Bronchial epithelial cell (primary cell): ENCODE data around the gene SKA3. TPM values are rescaled to one million over a fixed set of nuclear protein-coding genes. Genes with fewer than 3 reads are reported as not detected.
"Not testable (repeated sequence)": the region's sequence is repeated elsewhere in the genome, so short reads cannot be mapped to it uniquely, and the experiment has no call there.

Source experiments
- DNase-seq: peaks from one replicate; pipeline ENCODE4 v3.0.0-alpha.2; 2010; ENCODE audit warnings: low read depth
- FAIRE-seq: peaks from 2 replicates; lab custom pipeline; 2011; peaks lifted over from hg19 to GRCh38; lab: Jason Lieb, UNC
- H3K27me3 ChIP-seq: 2 replicates; pipeline ENCODE4 v1.5.1; 2011; ENCODE audit warnings: low read length; ENCODE audit not compliant: control insufficient read depth, insufficient read depth
- H3K36me3 ChIP-seq: 2 replicates; pipeline ENCODE4 v1.5.1; 2011; ENCODE audit warnings: low read length; ENCODE audit not compliant: control insufficient read depth, insufficient read depth
- H3K4me3 ChIP-seq: 2 replicates; pipeline ENCODE4 v1.5.1; 2011; ENCODE audit warnings: mild to moderate bottlenecking, low read depth, low read length, control low read depth
- total RNA-seq: library from RNA; depleted of rRNA; stranded (reverse); fragments of >200 nt; gene quantifications from 2 replicates; pipeline ENCODE4 v1.2.1, GENCODE V29; 2014
- TF ChIP-seq, protein P1 (sequence below): IDR thresholded peaks from 2 replicates; pipeline ENCODE4 v1.5.1; 2011; ENCODE audit warnings: mild to moderate bottlenecking, moderate library complexity, low read length, control low read depth, inconsistent platforms; ENCODE audit not compliant: insufficient read depth, severe bottlenecking

SKA3 gene
- total RNA-seq, 1 donor from 2014 or later = 1.8 TPM

DNA sequence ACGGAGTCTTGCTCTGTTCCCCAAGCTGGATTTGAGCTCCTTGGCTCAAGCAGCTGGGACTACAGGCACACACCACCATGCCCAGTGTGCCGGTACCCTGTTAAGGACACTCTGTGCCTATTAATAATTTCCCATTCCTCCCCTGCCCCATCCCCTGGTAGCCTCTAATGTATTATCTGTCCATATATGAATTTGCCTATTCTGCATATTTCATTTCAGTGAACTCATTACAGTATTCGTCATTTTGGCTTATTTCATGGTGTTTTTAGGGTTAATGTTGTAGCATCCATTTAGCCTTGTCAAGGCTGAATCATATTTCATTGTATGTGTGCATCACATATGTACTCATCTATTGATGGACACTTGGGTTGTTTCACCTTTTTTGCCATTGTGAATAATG is 33.6 kb downstream of the SKA3 start:
- H3K4me3 ChIP-seq = no peak overlapping the region
- DNase-seq = no peak
- FAIRE-seq = no peak
- peaks cover 4% of the 10 kb centered on the region for H3K36me3 ChIP-seq
- TF ChIP-seq, protein P1, sequence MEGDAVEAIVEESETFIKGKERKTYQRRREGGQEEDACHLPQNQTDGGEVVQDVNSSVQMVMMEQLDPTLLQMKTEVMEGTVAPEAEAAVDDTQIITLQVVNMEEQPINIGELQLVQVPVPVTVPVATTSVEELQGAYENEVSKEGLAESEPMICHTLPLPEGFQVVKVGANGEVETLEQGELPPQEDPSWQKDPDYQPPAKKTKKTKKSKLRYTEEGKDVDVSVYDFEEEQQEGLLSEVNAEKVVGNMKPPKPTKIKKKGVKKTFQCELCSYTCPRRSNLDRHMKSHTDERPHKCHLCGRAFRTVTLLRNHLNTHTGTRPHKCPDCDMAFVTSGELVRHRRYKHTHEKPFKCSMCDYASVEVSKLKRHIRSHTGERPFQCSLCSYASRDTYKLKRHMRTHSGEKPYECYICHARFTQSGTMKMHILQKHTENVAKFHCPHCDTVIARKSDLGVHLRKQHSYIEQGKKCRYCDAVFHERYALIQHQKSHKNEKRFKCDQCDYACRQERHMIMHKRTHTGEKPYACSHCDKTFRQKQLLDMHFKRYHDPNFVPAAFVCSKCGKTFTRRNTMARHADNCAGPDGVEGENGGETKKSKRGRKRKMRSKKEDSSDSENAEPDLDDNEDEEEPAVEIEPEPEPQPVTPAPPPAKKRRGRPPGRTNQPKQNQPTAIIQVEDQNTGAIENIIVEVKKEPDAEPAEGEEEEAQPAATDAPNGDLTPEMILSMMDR = no peak
- H3K27me3 ChIP-seq = no peaks in the 10 kb centered on the region

DNA sequence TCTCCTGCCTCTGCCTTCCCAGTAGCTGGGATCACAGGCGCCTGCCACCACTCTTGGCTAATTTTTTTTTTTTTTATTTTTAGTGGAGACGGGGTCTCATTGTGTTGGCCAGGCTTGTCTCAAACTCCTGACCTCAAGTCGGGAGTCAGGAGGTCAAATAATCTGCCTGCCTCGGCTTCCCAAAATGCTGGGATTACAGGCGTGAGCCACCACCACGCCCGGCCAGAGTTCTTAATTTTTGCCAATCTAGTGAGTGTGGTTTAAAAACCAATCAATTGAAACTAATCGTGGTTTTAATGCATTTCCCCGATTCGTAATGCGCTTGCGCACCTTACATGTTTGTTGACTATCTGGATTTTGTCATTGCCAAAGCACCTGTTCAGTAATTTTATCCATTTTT is 37.0 kb downstream of the SKA3 start:
- Histone ChIP-seq H3K27me3 (no peaks in the 10 kb centered on the region), H3K4me3 (no peak overlapping the region), H3K36me3 (peaks cover 3% of the 10 kb centered on the region)
- FAIRE-seq (no peak), DNase-seq (no peak)
- TF ChIP-seq, protein P1 = no peak

DNA sequence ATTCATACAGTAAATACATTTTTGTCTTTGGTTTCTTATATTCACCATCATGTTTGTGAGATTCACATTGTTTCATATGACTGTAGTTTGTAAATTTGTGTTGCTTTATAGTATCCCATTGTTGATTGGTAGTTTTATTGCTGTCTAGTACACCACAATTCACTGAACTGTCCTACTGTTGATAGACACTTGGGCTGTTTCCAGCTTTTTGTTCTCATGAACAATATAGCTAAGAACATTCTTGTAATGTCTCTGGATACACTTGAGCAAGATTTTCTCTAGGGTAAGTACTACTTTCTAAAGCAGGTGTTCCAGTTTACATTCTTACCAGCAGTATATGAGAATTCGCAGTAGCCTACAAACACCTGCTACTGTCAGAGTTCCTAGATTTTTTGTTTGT is 37.8 kb downstream of the SKA3 start:
- TF ChIP-seq, protein P1 = no peak
- DNase-seq (no peak), FAIRE-seq (no peak)
- H3K27me3 ChIP-seq = no peaks in the 10 kb centered on the region
- peaks cover 3% of the 10 kb centered on the region for H3K36me3 ChIP-seq
- H3K4me3 ChIP-seq = no peak overlapping the region

DNA sequence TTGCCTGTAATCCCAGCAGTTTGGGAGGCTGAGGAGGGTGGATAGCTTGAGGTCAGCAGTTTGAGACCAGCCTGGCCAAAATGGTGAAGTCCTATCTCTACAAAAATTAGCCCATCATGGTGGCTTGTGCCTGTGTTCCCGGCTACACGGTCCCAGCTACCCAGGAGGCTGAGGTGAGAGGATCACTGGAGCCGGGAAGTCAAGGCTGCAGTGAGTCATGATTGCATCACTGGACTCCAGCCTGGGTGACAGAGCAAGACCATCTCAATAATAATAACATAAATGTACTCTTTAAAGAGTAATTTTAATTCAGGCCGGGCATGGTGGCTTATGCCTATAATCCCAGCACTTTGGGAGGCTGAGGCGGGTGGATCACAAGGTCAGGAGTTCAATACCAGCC is 38.7 kb downstream of the SKA3 start:
- DNase-seq = peak; percentile 50
- H3K4me3 ChIP-seq = no peak overlapping the region
- TF ChIP-seq, protein P1 = no peak
- no peak for FAIRE-seq
- H3K27me3 ChIP-seq = no peaks in the 10 kb centered on the region
- no peaks in the 10 kb centered on the region for H3K36me3 ChIP-seq

DNA sequence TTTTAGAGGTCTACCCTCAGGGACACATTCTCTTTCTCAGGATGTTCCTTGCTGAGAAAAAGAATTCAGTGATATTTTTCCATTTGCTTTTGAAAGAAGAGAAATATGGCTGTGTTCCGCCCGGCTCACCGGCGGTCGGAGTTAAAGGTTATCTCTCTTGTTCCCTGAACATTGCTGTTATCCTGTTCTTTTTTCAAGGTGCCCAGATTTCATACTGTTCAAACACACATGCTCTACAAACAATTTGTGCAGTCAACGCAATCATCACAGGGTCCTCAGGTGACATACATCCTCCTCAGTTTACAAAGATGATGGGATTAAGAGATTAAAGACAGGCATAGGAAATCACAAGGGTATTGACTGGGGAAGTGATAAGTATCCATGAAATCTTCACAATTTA is 40.5 kb downstream of the SKA3 start:
- DNase-seq, H3K36me3 ChIP-seq, H3K27me3 ChIP-seq, H3K4me3 ChIP-seq, FAIRE-seq: not testable (repeated sequence)

DNA sequence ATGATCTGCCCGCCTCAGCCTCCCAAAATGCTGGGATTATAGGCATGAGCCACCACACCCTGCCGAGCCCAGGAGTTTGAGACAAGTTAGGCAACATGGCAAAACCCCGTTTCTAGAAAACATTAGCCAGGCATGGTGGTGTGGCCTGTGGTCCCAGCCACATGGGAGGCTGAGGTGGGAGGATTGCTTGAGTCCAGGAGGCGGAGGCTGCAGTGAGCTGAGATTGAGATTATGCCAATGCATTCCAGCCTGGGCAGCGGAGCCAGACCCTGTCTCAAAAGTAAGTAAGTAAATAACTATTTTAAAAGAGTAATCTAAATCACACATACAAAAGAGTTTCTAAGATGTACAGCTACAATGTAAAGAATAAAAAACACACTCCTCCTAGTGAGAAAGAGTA is 41.9 kb downstream of the SKA3 start:
- H3K36me3 ChIP-seq = no peaks in the 10 kb centered on the region
- FAIRE-seq (no peak), DNase-seq (no peak)
- H3K27me3 ChIP-seq = no peaks in the 10 kb centered on the region
- TF ChIP-seq, protein P1 = no peak
- no peak overlapping the region for H3K4me3 ChIP-seq
